Effector CD8-positive, alpha-beta T cell (primary cell): ENCODE results near the gene C1orf141.
"Not testable (repeated sequence)": the region's sequence is repeated elsewhere in the genome, so short reads cannot be mapped to it uniquely, and the experiment has no call there.

Source experiments
- DNase-seq: peaks from one replicate; lab custom pipeline; 2025; lab: John Stamatoyannopoulos, UW

Gene C1orf141

DNA sequence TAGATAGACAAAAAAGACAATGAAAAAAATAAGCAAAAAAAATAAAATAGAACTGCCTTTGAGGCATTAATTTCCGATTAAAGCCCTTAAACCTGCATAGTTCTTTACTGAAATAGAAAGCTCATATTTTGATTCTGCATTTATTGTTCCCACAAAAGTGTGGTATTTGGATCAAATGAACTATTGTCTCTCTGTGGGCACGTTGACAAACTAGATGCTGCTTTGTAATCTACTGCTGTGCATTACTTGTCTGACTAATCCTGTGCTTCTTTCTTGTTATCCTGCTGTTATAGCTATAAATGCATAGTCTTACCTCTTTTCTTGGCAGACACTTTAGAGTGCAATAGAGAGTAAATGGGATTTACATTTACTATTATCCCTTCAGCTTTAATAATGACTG lies 49.4 kb downstream of the C1orf141 start:
- DNase-seq: no peak

DNA sequence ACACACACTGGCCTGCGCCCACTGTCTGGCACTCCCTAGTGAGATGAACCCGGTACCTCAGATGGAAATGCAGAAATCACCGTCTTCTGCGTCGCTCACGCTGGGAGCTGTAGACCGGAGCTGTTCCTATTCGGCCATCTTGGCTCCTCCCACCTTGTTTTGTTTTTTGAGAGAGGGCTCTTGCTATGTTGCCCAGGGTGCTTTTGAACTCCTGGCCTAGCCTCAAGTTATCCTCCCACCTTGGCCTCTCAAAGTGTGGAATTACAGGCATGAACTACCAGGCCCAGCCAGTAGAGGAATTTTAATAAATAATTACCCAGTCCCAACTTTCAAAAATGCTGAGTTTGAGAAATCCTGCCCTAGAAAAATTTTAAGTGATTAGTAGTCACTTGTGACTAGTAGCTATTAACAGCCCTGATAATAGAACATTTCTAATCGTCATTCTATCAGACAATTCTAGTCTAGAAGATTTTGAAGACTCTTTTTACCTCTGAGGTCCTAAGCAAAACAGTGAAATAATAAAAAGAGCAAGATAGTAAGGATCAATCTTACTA lies 49.9 kb downstream of the C1orf141 start:
- no peak for DNase-seq

DNA sequence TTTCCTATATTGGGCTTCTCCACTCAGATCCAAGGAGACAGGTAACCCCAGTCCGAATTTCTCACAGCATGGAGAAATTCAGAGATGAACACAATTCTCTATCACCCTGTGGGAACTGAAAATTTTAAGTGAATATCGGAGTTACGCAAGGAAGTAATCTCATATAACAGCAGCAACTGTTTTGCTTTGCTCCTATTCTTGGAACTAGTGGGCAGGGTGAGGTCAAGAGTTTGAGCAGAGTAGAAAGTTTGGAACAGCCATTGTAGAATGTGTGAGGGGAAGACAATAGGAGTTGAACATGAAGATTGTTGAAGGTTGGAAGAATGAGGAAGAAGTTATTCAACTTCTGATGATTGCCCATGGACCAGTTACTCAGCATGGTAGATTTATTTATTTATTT lies 56.5 kb downstream of the C1orf141 start:
- no peak for DNase-seq

DNA sequence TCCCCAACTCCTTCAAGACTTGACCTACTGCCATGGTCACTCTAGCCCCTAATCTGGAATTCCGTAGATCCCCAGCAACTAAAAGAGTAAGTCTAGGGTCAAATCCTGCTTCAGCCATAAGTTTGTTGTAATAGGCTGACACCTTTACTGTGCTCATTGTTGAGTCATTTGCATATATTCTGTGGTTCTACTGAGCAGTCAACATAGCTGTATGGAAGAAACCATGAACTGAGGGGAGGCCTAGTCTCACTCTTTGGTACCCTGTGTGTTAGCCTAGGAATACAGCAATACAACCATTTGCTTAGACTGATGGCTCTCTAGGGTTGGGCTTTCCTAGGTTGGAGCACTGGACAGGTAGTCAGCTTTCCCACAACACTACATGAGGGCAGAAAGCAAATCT lies 57.2 kb downstream of the C1orf141 start:
- DNase-seq: no peak

DNA sequence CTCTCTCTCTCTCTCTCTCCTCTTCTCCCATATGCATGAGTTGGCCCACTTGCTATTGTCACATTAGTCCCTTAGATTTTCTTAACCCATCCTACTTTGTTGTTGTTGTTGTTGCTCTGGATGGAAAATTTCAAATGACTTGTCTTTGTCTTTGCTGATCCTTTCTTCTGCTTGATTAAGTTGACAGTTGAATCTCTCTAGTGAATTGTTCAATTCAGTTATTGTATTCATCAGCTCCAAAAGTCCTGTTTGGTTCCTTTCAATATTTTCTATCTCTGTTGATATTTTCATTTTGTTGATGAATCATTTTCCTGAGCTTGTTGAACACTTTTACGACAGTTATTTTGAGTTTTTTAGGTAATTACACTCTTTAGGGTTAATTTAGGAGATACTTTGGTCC lies 62.0 kb downstream of the C1orf141 start:
- no peak for DNase-seq

DNA sequence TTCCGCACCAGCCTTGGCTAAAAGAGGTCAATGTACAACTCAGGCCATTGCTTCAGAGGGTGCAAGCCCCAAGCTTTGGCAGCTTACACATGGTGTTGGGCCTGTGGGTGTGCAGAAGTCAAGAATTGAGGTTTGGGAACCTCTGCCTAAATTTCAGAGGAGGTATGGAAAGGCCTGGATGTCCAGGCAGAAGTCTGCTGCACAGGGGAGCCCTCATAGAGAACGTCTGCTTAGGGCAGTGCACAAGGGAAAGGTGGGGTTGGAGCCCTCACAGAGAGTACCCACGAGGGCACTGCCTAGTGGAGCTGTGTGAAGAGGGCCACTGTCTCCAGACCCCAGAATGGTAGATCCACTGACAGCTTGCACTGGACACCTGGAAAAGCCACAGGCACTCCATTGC lies 67.1 kb downstream of the C1orf141 start:
- DNase-seq: not testable (repeated sequence)

DNA sequence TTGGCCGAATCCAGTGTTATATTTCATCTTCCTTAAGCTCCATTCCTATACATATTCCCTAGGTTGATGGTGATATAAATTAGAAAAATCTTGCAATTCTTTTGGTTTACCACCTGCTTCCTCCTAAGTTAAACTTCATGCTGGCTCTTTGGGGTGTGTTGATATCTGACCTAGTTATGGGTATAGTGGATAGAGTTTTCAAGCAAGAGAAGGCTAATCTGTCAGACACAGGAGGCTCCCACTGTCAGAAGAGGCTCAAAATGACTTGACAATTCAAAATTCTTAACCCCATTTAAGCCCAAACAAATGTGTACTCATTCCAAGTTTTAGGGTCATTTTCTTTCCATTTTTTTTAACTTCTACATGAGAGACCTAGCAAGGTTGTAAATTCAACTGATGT lies 72.4 kb downstream of the C1orf141 start:
- no peak for DNase-seq

DNA sequence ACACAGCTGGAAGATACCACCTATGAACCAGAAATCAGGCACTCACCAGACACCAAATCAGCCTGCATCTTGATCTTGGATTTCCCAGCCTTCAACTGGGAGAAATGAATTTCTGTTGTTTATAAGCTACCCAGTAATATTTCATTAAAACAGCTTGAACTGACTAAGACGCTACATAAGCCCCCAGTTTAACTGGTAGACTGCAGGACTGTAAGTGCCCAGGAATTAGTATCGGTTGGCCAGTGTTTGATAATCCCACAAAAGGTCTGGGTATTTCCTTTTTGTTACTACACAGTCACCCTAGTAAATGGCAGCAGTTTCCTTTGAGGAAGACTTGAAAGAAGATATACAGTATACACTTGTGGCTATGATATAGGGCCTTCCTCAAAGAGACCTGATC lies 73.5 kb downstream of the C1orf141 start:
- no peak for DNase-seq

DNA sequence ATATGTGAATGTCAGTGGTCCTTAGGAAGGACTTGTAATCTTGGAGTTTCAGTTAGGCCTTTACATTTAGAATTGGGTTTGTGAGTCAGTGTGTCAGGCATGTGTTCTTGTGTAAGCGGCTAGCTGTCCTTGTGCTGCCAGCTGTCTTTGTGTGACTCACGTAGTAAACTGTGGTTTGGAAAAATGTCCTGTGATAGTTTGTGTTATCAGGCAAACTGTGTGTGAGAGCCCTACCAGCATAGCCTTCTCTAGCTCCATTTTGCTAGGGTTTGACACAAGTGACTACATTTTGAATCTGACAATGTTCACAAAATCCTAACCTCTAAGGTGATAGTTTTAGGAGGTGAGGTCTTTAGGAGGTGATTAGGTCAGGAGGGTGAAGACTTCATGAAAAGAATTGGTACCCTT lies 74.0 kb downstream of the C1orf141 start:
- no peak for DNase-seq

DNA sequence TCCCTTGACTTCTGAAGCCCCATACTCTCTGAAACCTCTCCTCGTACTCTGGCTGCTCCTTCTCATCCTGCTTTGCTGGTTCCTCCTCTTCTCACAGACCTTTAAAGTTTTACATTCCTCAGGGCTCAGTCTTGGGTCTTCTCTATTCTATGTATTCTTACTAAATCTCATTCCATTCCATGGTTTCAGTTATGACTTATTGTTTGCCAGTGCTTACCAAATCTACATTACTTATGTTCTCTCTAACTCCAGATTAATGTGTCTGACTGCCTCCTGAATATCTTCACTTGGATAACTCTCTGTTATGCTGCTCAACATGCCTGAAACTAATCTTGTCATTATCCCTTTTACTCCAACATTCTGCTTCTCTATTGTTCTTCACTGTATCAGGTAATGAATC lies 75.4 kb downstream of the C1orf141 start:
- DNase-seq: no peak

DNA sequence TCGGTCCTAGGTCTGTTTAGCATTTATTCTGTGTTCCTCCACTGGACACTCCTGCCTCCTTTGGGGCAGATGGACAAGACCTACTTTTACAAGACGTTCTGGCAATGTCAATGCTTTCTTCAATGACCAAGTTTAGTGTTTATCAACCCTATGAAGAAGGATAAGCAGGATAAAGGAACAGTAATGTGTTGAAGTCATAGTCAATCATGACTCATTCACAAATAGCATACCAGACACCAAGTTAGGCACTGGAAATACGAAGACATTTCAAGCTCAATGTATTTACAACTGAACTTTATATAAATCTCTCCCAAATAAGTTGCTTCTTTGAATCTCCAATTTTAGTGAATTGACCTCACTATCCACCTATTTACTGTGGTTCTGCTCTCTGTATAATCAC lies 76.0 kb downstream of the C1orf141 start:
- DNase-seq: no peak

DNA sequence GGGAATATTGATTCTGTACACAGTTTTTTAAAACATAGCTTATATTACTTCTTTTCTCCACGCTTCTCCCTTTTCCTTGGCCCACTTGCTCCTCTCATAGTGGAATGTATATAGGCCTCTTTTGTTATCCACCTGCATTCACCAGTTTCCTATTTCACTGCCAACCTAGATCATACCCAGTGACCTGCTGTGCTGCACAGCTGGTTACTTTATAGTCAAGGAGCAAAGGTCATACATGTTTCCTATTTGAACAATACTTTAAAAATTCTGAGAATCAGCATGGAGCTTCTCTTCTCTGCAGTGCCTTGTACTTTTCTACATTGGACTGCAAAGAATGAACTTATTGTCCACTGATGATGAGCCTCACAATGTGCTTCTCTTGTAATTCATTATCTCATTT lies 76.5 kb downstream of the C1orf141 start:
- no peak for DNase-seq

DNA sequence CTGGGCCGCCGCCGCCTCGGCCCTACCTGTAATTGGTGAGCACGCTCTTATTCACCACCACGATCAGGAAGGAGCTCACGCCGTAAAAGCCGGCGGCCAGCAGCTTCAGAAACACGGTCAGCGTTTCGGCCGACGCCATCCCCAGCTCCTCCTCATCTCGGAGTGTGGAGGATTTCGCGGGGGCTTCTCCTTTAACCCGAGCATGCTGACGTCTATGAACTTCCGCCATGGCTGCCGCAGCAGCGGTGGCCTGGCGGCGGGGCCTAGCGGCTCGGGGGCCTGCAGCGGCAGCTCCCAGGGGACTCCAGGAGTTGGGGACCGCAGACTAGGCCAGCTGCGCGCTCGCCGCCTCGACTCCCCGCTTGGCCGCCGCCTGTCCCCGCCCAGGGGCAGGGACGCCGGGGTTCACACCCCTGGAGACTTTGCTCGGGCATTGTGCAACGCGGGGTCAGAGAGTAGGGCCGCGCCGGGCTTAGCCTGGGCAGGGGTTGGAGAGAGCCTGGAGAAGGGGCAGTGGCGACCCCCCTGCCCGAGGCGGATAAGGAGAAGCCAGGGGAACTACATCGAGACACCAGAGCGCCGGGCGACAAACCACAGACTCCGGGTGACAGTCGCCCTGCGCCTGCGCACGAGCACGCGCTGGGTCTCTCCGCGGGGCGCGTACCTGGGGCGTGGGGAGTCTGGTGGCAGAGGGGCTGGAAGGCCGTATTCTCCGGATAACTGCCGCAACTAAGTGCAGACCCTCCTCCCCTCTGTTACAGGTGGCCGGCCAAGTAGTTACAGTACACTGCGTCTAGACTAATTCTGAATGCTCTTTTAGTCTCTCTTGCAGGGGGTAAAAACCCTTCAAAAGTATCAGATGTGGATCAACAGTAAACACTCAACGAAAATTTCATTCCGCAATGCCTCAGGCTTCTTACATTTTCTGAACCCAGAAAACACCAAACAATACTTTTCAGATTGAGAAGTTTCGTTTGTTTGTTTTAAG lies 80.7 kb downstream of the C1orf141 start, which contains the start of gene SLC35D1:
Gene SLC35D1 (minus strand): TSS at position 364 of the 988 bp plus-strand sequence. CDS start 135 bp downstream, at position 229.
- DNase-seq: peak; percentile 67

DNA sequence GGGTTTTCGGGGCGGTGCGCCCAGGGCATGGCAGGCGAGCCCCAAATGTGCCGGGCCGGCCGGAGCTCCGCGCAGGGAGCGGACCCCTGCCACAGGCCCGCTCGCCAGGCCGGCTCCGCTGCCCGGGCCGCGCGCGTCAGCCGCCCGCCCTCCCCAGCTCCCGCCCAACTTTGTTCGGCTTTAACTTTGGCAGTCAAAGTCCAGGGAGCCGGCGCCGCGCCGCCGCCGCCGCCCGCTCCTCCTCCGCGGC lies 81.3 kb downstream of the C1orf141 start:
- DNase-seq: no peak

DNA sequence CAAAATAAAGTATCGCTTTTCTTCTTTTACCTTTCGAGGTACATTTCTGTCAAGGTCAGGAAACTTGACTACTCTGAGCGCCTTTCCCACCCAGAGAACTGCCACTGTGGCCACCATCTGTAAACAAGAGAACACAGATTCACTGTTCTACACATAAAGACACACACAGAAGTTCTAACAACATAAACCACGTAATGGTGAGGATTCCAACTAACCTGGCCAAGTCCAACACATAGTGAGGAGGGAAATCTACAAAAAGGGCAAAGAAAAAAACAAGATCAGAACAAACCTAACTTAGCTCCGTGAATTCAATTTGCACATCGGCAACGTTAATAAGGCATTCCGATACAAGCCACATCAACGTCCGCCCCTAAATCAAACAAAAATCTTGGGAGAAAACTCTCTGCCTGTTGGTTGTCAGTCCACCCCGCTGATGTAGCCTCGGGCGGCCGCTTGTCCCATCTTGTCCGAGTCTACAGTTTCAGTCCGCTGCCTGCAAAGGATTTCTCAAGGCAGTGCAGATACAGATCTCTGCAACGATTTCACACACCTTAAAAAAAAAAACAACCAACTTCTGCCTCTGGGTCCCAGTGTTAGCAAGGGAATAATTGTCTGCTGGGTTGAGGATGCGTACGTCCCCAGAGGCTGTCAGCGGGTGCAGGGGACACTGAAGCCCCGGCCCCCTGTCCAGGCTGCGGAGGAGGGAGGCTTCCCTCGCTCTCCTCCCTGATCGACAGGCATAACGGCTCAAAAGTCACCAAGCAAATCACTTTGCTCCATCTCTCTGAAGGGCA lies 81.8 kb downstream of the C1orf141 start:
- no peak for DNase-seq

DNA sequence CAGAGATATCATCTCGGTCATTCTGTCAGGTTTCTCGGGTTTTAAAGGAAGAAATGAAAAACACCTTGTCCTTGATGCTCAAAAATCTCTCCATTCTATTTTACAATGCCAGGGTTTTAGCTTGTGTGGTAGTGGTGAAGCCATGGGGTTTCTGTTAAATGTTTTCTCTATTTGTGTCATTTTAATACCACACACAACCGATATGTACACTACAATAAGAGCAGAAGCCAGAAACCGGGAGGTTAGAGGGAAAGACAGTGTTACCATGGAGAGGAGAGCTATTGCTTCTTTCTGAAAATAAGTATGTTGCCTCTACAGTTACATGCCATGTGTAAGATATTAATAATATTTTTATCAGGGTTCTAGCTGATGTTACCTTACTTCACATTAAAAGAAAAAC lies 83.6 kb downstream of the C1orf141 start:
- DNase-seq: no peak

DNA sequence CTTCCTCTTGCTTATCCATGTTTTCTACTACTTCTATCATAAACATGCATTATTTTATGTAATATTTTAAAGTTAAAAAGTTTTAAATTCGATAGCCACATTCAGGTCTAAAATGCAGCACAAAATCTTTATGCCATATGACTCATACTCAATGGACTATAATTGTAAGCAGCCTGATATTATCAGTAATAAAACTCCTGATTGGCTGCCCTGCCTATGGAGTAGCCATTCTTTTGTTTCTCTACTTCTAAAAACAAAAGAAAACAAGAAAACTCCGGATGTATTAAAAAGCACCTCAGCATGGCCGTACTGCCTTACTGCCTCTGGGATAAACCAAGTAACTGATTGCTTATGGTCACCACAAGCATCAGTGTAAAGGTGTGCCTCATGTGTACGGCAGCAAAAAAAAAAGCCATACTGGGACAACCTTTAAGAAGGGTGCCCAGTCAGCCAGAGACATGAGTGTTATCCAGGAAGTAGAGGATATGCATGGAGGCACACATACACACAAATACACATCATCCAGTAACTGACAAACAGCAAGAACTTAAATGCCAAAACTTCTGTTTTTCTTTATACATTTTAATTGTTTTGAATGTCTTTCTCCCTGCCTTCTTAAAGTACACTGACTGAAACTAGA lies 90.0 kb downstream of the C1orf141 start:
- no peak for DNase-seq

DNA sequence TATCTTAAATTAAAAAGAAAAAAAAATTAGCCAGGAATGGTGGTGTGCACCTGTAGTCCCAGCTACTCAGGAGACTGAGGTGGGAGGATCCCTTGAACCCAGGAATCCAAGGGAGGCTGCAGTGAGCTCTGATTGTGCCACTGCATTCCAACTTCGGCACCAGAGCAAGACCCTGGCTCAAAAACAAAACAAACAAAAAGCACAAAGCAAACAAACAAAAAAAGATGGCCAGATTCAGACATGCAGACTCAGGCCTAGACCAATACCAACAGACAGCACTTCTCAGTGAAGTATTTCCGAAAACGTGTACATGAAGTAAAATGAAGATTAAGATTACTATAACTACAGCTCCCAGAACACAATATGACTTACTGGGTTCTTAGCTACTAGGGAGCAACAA lies 91.4 kb downstream of the C1orf141 start:
- no peak for DNase-seq
